GM23338 (cell line): ENCODE measurements around the gene GOLT1A. TPM values are rescaled to one million over a fixed set of nuclear protein-coding genes. Genes with fewer than 3 reads are reported as not detected.

Experiments used
- ATAC-seq: fragments of 200-7000 bp; cut with Tn5 transposase; 3 replicates; pipeline ENCODE4 v1.9.1; 2020
- DNase-seq: peaks from one replicate; pipeline ENCODE4 v3.0.0-alpha.2; 2015; ENCODE audit warnings: low spot score
- H2AFZ ChIP-seq: fragments of 200-600 bp; sonication (generic); 2 replicates; pipeline ENCODE4 v1.8.0; 2016; ENCODE audit warnings: antibody characterized with exemption, mild to moderate bottlenecking, moderate library complexity
- H3F3A ChIP-seq: fragments of 200-600 bp; sonication (generic); replicated peaks from 2 replicates; pipeline ENCODE4 v1.8.0; 2017; ENCODE audit warnings: antibody characterized with exemption, mixed run types, low read depth
- H3K27ac ChIP-seq: fragments of 200-600 bp; sonication (generic); 2 replicates; pipeline ENCODE4 v1.6.1; 2016; ENCODE audit warnings: low read depth
- H3K27me3 ChIP-seq: fragments of 200-600 bp; sonication (generic); 2 replicates; pipeline ENCODE4 v1.8.0; 2016; ENCODE audit warnings: mild to moderate bottlenecking, mixed run types, moderate library complexity; ENCODE audit not compliant: insufficient read depth
- H3K36me3 ChIP-seq: fragments of 200-600 bp; sonication (generic); 2 replicates; pipeline ENCODE4 v1.8.0; 2016; ENCODE audit warnings: mild to moderate bottlenecking; ENCODE audit not compliant: insufficient read depth
- H3K4me1 ChIP-seq: fragments of 200-600 bp; sonication (generic); 2 replicates; pipeline ENCODE4 v1.8.0; 2016; ENCODE audit warnings: mild to moderate bottlenecking, moderate library complexity; ENCODE audit not compliant: insufficient read depth
- H3K4me2 ChIP-seq: fragments of 200-600 bp; sonication (generic); 2 replicates; pipeline ENCODE4 v1.7.1; 2017; ENCODE audit warnings: mixed run types
- H3K4me3 ChIP-seq: fragments of 200-600 bp; sonication (generic); 2 replicates; pipeline ENCODE4 v1.6.1; 2016; ENCODE audit warnings: mixed run types
- H3K79me2 ChIP-seq: fragments of 200-600 bp; sonication (generic); replicated peaks from 2 replicates; pipeline ENCODE4 v1.8.0; 2017; ENCODE audit warnings: mild to moderate bottlenecking; ENCODE audit not compliant: insufficient read depth
- H3K9me2 ChIP-seq: fragments of 200-600 bp; sonication (generic); 2 replicates; pipeline ENCODE4 v1.8.0; 2017; ENCODE audit not compliant: insufficient read depth
- H4K20me1 ChIP-seq: fragments of 200-600 bp; sonication (generic); replicated peaks from 2 replicates; pipeline ENCODE4 v1.8.0; 2017; ENCODE audit warnings: mild to moderate bottlenecking; ENCODE audit not compliant: insufficient read depth
- H3K27ac Mint-ChIP-seq: 2 replicates; pipeline ENCODE4 v1.8.0; 2020; ENCODE audit warnings: inconsistent platforms, mild to moderate bottlenecking, moderate library complexity, mixed read lengths
- H3K27me3 Mint-ChIP-seq: 3 replicates; pipeline ENCODE4 v1.8.0; 2022; ENCODE audit warnings: low read depth, mild to moderate bottlenecking, moderate library complexity, mixed read lengths, inconsistent platforms; ENCODE audit not compliant: insufficient read depth, poor library complexity
- H3K36me3 Mint-ChIP-seq: 3 replicates; pipeline ENCODE4 v1.8.0; 2021; ENCODE audit warnings: low read depth, mild to moderate bottlenecking, inconsistent platforms, moderate library complexity, mixed read lengths
- H3K4me1 Mint-ChIP-seq: 3 replicates; pipeline ENCODE4 v1.8.0; 2020; ENCODE audit warnings: mild to moderate bottlenecking, inconsistent platforms, mixed read lengths
- H3K4me3 Mint-ChIP-seq: 3 replicates; pipeline ENCODE4 v1.8.0; 2021; ENCODE audit warnings: moderate library complexity, mild to moderate bottlenecking, inconsistent platforms, mixed read lengths
- H3K9me3 Mint-ChIP-seq: 3 replicates; pipeline ENCODE4 v1.8.0; 2020; ENCODE audit warnings: moderate library complexity, mild to moderate bottlenecking, inconsistent platforms, mixed read lengths
- CREB1 ChIP-seq: fragments of 250-450 bp; sonication (Bioruptor Pico); IDR thresholded peaks from 2 replicates; pipeline ENCODE4 v1.5.0; 2020; ENCODE audit warnings: low read depth, mild to moderate bottlenecking, moderate library complexity
- CTCF ChIP-seq, 2 experiments: fragments of 200-600 bp in 1 of 2; sonication (generic) in 1 of 2; conservative IDR thresholded peaks; 2 replicates each; pipeline versions ENCODE4 v1.5.1 to v1.6.1; 2016 to 2017; ENCODE audit warnings: antibody characterized with exemption in 2 of 2, low read depth in 2 of 2, mild to moderate bottlenecking in 2 of 2, moderate library complexity in 1 of 2
- ETS1 ChIP-seq: IDR thresholded peaks from 2 replicates; pipeline ENCODE4 v1.6.1; 2016; ENCODE audit warnings: antibody characterized with exemption
- EZH2 ChIP-seq: fragments of 200-600 bp; sonication (generic); IDR thresholded peaks from one replicate; pipeline ENCODE4 v1.8.0; 2017; ENCODE audit warnings: antibody characterized with exemption, mild to moderate bottlenecking, low read depth; ENCODE audit not compliant: unreplicated experiment
- EZH2phosphoT487 ChIP-seq: fragments of 200-600 bp; sonication (generic); IDR thresholded peaks from one replicate; pipeline ENCODE4 v1.8.1; 2018; ENCODE audit warnings: antibody characterized with exemption; ENCODE audit not compliant: unreplicated experiment
- JUNB ChIP-seq: IDR thresholded peaks from one replicate; pipeline ENCODE4 v1.6.1; 2016; ENCODE audit warnings: antibody characterized with exemption; ENCODE audit not compliant: unreplicated experiment
- NANOG ChIP-seq: IDR thresholded peaks from 2 replicates; pipeline ENCODE4 v1.6.1; 2016; ENCODE audit warnings: antibody characterized with exemption, borderline replicate concordance
- POLR2AphosphoS5 ChIP-seq: IDR thresholded peaks from 2 replicates; pipeline ENCODE4 v1.6.1; 2016; ENCODE audit warnings: antibody characterized with exemption, low read depth
- STAT1 ChIP-seq: IDR thresholded peaks from one replicate; pipeline ENCODE4 v1.6.1; 2016; ENCODE audit warnings: antibody characterized with exemption; ENCODE audit not compliant: unreplicated experiment
- ZNF114 ChIP-seq: fragments of 250-450 bp; sonication (Bioruptor Pico); IDR thresholded peaks from 2 replicates; pipeline ENCODE4 v1.5.0; 2020; ENCODE audit warnings: mild to moderate bottlenecking, moderate library complexity
- ZNF331 ChIP-seq: fragments of 250-450 bp; sonication (Bioruptor Pico); IDR thresholded peaks from 2 replicates; pipeline ENCODE4 v1.5.0; 2020; ENCODE audit warnings: low read depth, mild to moderate bottlenecking, moderate library complexity
- polyA plus RNA-seq: library from polyadenylated mRNA; unstranded; fragments of >200 nt; fragmentation: Nextera tagmentation; extraction: Ambion mirVana; gene quantifications from 2 replicates; pipeline ENCODE4 v1.2.1, GENCODE V29; 2016
- total RNA-seq: library from RNA; depleted of rRNA; stranded (reverse); fragments of >200 nt; shearing (Covaris generic); gene quantifications from 2 replicates; pipeline ENCODE4 v1.2.3, GENCODE V29; 2014
- TF ChIP-seq, protein P1 (sequence below): fragments of 250-450 bp; sonication (Bioruptor Pico); IDR thresholded peaks from 2 replicates; pipeline ENCODE4 v1.5.0; 2020; ENCODE audit warnings: mild to moderate bottlenecking, moderate library complexity
- TF ChIP-seq, protein P2 (sequence below): IDR thresholded peaks from one replicate; pipeline ENCODE4 v1.6.1; 2018; ENCODE audit warnings: antibody characterized with exemption; ENCODE audit not compliant: unreplicated experiment

The GOLT1A gene
- total and polyA plus RNA-seq, 2 experiments from 2014 or later: 3.0 to 7.2 TPM

DNA sequence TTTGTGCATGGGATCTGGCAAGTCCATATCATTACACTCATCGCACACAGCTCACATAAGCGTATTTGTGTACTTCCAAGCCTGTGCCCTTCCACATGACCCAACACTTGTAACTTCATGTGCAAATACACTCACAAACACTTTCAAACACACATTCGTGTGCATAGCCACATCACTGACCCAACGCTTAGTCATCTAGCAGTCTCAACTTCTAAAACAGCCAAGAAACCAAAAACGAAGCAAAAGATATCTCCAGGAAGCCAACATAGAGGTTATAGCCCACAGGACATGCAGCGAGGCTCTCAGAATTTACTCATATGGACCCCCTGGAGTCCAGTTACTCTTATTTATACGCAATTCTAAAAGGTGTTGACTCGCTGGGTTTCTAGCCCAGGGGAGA is 10.9 kb upstream of the GOLT1A start:
- H3K4me2 ChIP-seq: no peak overlapping the region
- Mint-ChIP-seq H3K4me3 (no peak overlapping the region), H3K4me1 (peaks cover 19% of the 10 kb centered on the region), H3K27ac (no peak overlapping the region), H3K9me3 (no peaks in the 10 kb centered on the region), H3K27me3 (peaks cover 7% of the 10 kb centered on the region), H3K36me3 (peaks cover 13% of the 10 kb centered on the region; the same call in 1 of the 3 replicates)
- no peak overlapping the region for H2AFZ ChIP-seq
- H3K9me2 ChIP-seq: no peaks in the 10 kb centered on the region
- no peaks in the 10 kb centered on the region for H3F3A ChIP-seq
- H4K20me1 ChIP-seq: no peaks in the 10 kb centered on the region
- no peak for ATAC-seq
- H3K36me3 ChIP-seq: no peaks in the 10 kb centered on the region
- H3K4me1 ChIP-seq: no peaks in the 10 kb centered on the region
- H3K79me2 ChIP-seq: no peaks in the 10 kb centered on the region
- H3K4me3 ChIP-seq: no peak overlapping the region
- TF ChIP-seq JUNB (no peak), ZNF331 (CRISPR knock-in tag) (no peak), CTCF (conservative IDR thresholded peaks at IDR 0.05; ENCODE audit: low read depth in 2 of 2) (no peak), ZNF114 (CRISPR knock-in tag) (no peak), POLR2AphosphoS5 (no peak), ETS1 (no peak), EZH2 (no peak), EZH2phosphoT487 (no peak), STAT1 (no peak), NANOG (no peak), CREB1 (CRISPR knock-in tag) (no peak)
- TF ChIP-seq, protein P1, sequence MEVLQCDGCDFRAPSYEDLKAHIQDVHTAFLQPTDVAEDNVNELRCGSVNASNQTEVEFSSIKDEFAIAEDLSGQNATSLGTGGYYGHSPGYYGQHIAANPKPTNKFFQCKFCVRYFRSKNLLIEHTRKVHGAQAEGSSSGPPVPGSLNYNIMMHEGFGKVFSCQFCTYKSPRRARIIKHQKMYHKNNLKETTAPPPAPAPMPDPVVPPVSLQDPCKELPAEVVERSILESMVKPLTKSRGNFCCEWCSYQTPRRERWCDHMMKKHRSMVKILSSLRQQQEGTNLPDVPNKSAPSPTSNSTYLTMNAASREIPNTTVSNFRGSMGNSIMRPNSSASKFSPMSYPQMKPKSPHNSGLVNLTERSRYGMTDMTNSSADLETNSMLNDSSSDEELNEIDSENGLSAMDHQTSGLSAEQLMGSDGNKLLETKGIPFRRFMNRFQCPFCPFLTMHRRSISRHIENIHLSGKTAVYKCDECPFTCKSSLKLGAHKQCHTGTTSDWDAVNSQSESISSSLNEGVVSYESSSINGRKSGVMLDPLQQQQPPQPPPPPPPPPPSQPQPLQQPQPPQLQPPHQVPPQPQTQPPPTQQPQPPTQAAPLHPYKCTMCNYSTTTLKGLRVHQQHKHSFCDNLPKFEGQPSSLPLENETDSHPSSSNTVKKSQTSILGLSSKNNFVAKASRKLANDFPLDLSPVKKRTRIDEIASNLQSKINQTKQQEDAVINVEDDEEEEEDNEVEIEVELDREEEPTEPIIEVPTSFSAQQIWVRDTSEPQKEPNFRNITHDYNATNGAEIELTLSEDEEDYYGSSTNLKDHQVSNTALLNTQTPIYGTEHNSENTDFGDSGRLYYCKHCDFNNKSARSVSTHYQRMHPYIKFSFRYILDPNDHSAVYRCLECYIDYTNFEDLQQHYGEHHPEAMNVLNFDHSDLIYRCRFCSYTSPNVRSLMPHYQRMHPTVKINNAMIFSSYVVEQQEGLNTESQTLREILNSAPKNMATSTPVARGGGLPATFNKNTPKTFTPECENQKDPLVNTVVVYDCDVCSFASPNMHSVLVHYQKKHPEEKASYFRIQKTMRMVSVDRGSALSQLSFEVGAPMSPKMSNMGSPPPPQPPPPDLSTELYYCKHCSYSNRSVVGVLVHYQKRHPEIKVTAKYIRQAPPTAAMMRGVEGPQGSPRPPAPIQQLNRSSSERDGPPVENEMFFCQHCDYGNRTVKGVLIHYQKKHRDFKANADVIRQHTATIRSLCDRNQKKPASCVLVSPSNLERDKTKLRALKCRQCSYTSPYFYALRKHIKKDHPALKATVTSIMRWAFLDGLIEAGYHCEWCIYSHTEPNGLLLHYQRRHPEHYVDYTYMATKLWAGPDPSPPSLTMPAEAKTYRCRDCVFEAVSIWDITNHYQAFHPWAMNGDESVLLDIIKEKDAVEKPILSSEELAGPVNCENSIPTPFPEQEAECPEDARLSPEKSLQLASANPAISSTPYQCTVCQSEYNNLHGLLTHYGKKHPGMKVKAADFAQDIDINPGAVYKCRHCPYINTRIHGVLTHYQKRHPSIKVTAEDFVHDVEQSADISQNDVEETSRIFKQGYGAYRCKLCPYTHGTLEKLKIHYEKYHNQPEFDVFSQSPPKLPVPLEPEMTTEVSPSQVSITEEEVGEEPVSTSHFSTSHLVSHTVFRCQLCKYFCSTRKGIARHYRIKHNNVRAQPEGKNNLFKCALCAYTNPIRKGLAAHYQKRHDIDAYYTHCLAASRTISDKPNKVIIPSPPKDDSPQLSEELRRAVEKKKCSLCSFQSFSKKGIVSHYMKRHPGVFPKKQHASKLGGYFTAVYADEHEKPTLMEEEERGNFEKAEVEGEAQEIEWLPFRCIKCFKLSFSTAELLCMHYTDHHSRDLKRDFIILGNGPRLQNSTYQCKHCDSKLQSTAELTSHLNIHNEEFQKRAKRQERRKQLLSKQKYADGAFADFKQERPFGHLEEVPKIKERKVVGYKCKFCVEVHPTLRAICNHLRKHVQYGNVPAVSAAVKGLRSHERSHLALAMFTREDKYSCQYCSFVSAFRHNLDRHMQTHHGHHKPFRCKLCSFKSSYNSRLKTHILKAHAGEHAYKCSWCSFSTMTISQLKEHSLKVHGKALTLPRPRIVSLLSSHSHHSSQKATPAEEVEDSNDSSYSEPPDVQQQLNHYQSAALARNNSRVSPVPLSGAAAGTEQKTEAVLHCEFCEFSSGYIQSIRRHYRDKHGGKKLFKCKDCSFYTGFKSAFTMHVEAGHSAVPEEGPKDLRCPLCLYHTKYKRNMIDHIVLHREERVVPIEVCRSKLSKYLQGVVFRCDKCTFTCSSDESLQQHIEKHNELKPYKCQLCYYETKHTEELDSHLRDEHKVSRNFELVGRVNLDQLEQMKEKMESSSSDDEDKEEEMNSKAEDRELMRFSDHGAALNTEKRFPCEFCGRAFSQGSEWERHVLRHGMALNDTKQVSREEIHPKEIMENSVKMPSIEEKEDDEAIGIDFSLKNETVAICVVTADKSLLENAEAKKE (CRISPR knock-in tag): no peak
- TF ChIP-seq, protein P2, sequence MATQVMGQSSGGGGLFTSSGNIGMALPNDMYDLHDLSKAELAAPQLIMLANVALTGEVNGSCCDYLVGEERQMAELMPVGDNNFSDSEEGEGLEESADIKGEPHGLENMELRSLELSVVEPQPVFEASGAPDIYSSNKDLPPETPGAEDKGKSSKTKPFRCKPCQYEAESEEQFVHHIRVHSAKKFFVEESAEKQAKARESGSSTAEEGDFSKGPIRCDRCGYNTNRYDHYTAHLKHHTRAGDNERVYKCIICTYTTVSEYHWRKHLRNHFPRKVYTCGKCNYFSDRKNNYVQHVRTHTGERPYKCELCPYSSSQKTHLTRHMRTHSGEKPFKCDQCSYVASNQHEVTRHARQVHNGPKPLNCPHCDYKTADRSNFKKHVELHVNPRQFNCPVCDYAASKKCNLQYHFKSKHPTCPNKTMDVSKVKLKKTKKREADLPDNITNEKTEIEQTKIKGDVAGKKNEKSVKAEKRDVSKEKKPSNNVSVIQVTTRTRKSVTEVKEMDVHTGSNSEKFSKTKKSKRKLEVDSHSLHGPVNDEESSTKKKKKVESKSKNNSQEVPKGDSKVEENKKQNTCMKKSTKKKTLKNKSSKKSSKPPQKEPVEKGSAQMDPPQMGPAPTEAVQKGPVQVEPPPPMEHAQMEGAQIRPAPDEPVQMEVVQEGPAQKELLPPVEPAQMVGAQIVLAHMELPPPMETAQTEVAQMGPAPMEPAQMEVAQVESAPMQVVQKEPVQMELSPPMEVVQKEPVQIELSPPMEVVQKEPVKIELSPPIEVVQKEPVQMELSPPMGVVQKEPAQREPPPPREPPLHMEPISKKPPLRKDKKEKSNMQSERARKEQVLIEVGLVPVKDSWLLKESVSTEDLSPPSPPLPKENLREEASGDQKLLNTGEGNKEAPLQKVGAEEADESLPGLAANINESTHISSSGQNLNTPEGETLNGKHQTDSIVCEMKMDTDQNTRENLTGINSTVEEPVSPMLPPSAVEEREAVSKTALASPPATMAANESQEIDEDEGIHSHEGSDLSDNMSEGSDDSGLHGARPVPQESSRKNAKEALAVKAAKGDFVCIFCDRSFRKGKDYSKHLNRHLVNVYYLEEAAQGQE: no peak
- no peak overlapping the region for H3K27ac ChIP-seq
- DNase-seq: no peak
- no peaks in the 10 kb centered on the region for H3K27me3 ChIP-seq
